GM10266 (cell line): ENCODE results near the gene PLEKHG1.

ENCODE experiments used
- DNase-seq: peaks from one replicate; pipeline ENCODE4 v3.0.0; 2012; ENCODE audit errors: extremely low spot score
- CTCF ChIP-seq: IDR thresholded peaks from 2 replicates; pipeline ENCODE4 v1.5.1; 2012; ENCODE audit warnings: mild to moderate bottlenecking, low read depth; ENCODE audit not compliant: control insufficient read depth, insufficient read depth; ENCODE audit errors: missing control alignments

PLEKHG1 gene

GRCh38 chr6:150599199-150600009, at the start of gene PLEKHG1:
PLEKHG1 (plus strand) TSS chr6:150599885; CDS start chr6:150733682, 133,797 bp downstream.
- peak; percentile 81 for DNase-seq
- no peak for TF ChIP-seq CTCF

- DNase-seq, result no peak
- no peak for TF ChIP-seq CTCF
These were observed 49.4 kb upstream of the PLEKHG1 start for GRCh38 chr6:150550244-150550643.

GRCh38 chr6:150557043-150557599, 42.6 kb upstream of the PLEKHG1 start:
- no peak for DNase-seq
- no peak for TF ChIP-seq CTCF

- no peak for DNase-seq
These were observed 39.4 kb upstream of the PLEKHG1 start for GRCh38 chr6:150560004-150560883.

GRCh38 chr6:150560884-150561219, 38.8 kb upstream of the PLEKHG1 start:
- no peak for TF ChIP-seq CTCF
- no peak for DNase-seq

More at GRCh38 chr6:150560004-150560883, 39.4 kb upstream of the PLEKHG1 start:
- TF ChIP-seq CTCF, result no peak

- DNase-seq, result no peak
- no peak for TF ChIP-seq CTCF
These were observed 33.7 kb upstream of the PLEKHG1 start for GRCh38 chr6:150565945-150566344.
